Measurements from ENCODE around the gene WDFY4.
A peak's percentile ranks its signal among the peaks of the same experiment; 100 is the strongest.

WDFY4 gene

DNA sequence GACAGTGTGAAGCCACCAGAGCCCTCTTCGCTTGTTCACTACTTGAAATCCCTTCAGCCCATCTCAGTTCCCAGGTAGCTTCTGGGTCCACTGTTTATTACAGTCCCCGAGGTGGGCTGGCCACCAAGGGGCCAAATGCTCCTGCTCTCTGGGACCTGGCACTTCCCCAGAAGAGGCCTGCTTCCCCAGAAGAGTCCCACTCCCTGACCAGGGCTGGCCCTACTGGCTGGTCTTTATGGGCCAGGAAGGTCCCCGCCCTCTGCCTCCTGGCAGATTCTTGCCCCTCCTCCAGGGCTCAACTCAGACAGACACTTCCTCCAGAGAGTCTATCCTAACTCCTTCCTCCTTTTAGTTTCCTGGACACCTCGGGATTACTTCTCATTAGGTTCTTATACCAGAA, 325.6 kb downstream of the WDFY4 start:
- no peaks in the 10 kb centered on the region for H3K9me3 ChIP-seq (ENCODE audit: control insufficient read depth in 2 of 2, low read length in 2 of 2)
- H3K9ac ChIP-seq (ENCODE audit: low read depth in 1 of 2, low read length in 2 of 2): no peak overlapping the region
- H3K27me3 ChIP-seq (ENCODE audit: control insufficient read depth in 2 of 2, insufficient read depth in 2 of 2, low read length in 2 of 2): no peaks in the 10 kb centered on the region
- H3K4me1 ChIP-seq (ENCODE audit: control insufficient read depth in 2 of 2, insufficient read depth in 2 of 2, low read length in 2 of 2): peaks cover 0 to 18% of the 10 kb centered on the region in 2 donors
- H3K4me3 ChIP-seq (ENCODE audit: low read length in 2 of 2): no peak overlapping the region
- H3K36me3 ChIP-seq (ENCODE audit: control insufficient read depth in 2 of 2, insufficient read depth in 2 of 2, low read length in 2 of 2): no peaks in the 10 kb centered on the region
- H3K27ac ChIP-seq (ENCODE audit: low read depth in 2 of 2, low read length in 2 of 2): no peak overlapping the region

DNA sequence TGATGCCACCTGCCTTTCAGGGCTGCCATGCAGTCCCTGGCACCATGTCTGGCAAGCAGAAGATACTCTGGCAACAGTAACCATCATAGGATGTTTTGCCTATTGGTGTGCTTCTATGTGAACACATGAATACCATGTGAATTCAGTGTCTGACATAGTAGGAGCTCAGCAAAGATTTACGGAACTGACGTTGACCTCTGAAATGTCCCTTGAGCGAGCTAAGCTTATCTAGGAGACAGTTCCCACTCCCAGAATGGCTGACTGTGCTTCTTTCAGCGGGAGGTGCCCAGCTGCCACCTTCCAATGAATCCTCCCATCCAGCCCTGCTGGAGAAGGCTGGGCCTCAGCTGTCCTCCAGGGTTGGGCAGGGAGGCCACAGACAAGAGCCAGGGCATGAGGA, 326.2 kb downstream of the WDFY4 start:
- no peaks in the 10 kb centered on the region for H3K36me3 ChIP-seq (ENCODE audit: control insufficient read depth in 2 of 2, insufficient read depth in 2 of 2, low read length in 2 of 2)
- H3K9me3 ChIP-seq (ENCODE audit: control insufficient read depth in 2 of 2, low read length in 2 of 2): no peaks in the 10 kb centered on the region
- H3K4me3 ChIP-seq (ENCODE audit: low read length in 2 of 2): no peak overlapping the region
- H3K27me3 ChIP-seq (ENCODE audit: control insufficient read depth in 2 of 2, insufficient read depth in 2 of 2, low read length in 2 of 2): no peaks in the 10 kb centered on the region
- H3K4me1 ChIP-seq (ENCODE audit: control insufficient read depth in 2 of 2, insufficient read depth in 2 of 2, low read length in 2 of 2): peaks cover 0 to 18% of the 10 kb centered on the region in 2 donors
- no peak overlapping the region for H3K9ac ChIP-seq (ENCODE audit: low read depth in 1 of 2, low read length in 2 of 2)
- no peak overlapping the region for H3K27ac ChIP-seq (ENCODE audit: low read depth in 2 of 2, low read length in 2 of 2)

DNA sequence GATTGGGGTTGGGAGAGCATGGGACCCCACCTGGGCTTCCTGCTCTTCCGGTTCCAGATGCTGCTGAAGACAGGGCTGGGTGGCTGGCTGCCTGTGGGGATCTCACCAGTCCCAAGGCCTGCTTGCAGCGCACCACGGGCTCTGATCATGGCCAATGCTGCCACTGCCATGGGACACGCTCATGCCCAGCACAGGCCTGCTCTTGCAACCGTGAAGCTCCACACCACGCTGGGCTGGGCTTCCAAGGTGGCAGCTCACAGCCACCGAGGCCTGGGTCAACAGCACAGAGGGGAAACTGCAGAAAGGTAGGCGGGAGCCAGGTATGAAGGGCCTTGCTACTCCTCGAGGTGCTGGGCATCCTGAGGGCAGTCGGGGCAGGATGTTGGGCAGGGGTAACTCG, 327.1 kb downstream of the WDFY4 start:
- Histone ChIP-seq H3K4me1 (ENCODE audit: control insufficient read depth in 2 of 2, insufficient read depth in 2 of 2, low read length in 2 of 2) (peaks cover 0 to 18% of the 10 kb centered on the region in 2 donors), H3K27me3 (ENCODE audit: control insufficient read depth in 2 of 2, insufficient read depth in 2 of 2, low read length in 2 of 2) (no peaks in the 10 kb centered on the region), H3K9me3 (ENCODE audit: control insufficient read depth in 2 of 2, low read length in 2 of 2) (no peaks in the 10 kb centered on the region), H3K36me3 (ENCODE audit: control insufficient read depth in 2 of 2, insufficient read depth in 2 of 2, low read length in 2 of 2) (no peaks in the 10 kb centered on the region), H3K27ac (ENCODE audit: low read depth in 2 of 2, low read length in 2 of 2) (no peak overlapping the region), H3K9ac (ENCODE audit: low read depth in 1 of 2, low read length in 2 of 2) (no peak overlapping the region), H3K4me3 (ENCODE audit: low read length in 2 of 2) (no peak overlapping the region)

DNA sequence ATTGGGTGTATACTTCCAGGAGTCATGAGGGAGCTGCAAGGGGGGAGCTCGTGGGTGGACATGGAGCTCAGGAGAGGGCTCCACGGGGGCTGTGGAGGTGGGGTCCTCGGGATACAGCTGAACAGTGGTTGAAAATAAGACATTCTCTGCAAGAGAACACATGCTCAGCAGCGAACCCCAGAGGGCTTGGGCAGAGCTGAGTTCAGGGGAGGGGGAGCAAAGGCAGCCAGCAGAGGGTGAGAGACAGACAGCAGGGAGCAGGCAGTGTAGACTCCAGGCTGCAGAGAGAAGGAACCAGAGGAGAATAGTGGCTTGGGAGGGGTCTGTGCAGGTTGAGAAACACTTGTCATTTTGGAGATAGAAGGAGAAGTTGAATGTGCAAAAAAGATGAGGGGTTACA, 327.9 kb downstream of the WDFY4 start:
- no peak overlapping the region for H3K9ac ChIP-seq (ENCODE audit: low read depth in 1 of 2, low read length in 2 of 2)
- no peaks in the 10 kb centered on the region for H3K27me3 ChIP-seq (ENCODE audit: control insufficient read depth in 2 of 2, insufficient read depth in 2 of 2, low read length in 2 of 2)
- H3K4me1 ChIP-seq (ENCODE audit: control insufficient read depth in 2 of 2, insufficient read depth in 2 of 2, low read length in 2 of 2): peaks cover 0 to 18% of the 10 kb centered on the region in 2 donors
- H3K27ac ChIP-seq (ENCODE audit: low read depth in 2 of 2, low read length in 2 of 2): no peak overlapping the region
- H3K36me3 ChIP-seq (ENCODE audit: control insufficient read depth in 2 of 2, insufficient read depth in 2 of 2, low read length in 2 of 2): no peaks in the 10 kb centered on the region
- no peaks in the 10 kb centered on the region for H3K9me3 ChIP-seq (ENCODE audit: control insufficient read depth in 2 of 2, low read length in 2 of 2)
- no peak overlapping the region for H3K4me3 ChIP-seq (ENCODE audit: low read length in 2 of 2)

DNA sequence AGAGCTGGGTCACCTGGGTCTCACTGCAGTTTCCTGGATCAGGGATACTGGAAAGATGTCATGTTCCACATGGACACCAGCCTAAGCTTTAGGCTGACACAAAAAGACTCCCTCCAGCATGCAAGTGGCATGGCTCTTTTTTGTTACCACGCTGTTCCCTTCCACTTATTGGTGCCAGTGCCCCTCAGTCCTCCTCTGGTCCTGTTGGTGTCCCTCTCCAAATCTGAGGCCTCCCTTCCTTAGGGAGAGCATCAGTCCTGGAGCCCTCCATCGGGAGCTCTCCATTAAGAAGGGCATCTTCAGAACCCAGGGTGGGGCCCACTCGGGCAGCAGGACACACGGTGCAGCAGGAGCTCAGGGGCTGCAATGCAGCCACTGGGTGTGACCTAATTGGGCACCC, 331.0 kb downstream of the WDFY4 start:
- Histone ChIP-seq H3K9me3 (ENCODE audit: control insufficient read depth in 2 of 2, low read length in 2 of 2) (no peaks in the 10 kb centered on the region), H3K27ac (ENCODE audit: low read depth in 2 of 2, low read length in 2 of 2) (no peak overlapping the region), H3K27me3 (ENCODE audit: control insufficient read depth in 2 of 2, insufficient read depth in 2 of 2, low read length in 2 of 2) (no peaks in the 10 kb centered on the region), H3K4me1 (ENCODE audit: control insufficient read depth in 2 of 2, insufficient read depth in 2 of 2, low read length in 2 of 2) (no peaks in the 10 kb centered on the region), H3K4me3 (ENCODE audit: low read length in 2 of 2) (no peak overlapping the region), H3K9ac (ENCODE audit: low read depth in 1 of 2, low read length in 2 of 2) (no peak overlapping the region), H3K36me3 (ENCODE audit: control insufficient read depth in 2 of 2, insufficient read depth in 2 of 2, low read length in 2 of 2) (peaks cover 0 to 2% of the 10 kb centered on the region in 2 donors)

DNA sequence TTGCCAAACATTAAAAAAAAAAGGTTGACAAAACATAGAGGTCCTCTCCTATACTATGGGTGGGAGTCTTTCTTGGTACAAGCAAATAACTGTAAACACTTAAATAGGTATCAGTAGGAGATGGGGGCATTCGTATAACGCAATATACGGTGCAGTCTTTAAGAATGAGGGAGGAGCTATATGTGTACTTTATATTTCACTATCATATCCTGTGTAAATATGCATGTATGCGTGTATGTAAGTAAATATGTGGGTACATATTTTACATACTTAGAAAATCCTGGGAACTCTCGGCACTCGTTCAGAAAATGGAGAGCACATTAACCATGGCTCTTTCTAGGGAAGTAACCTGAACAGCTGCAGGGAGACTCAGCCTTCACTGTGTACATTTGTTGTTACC, 337.0 kb downstream of the WDFY4 start:
- no peaks in the 10 kb centered on the region for H3K4me1 ChIP-seq (ENCODE audit: control insufficient read depth in 2 of 2, insufficient read depth in 2 of 2, low read length in 2 of 2)
- H3K9ac ChIP-seq (ENCODE audit: low read depth in 1 of 2, low read length in 2 of 2): no peak overlapping the region
- H3K27ac ChIP-seq (ENCODE audit: low read depth in 2 of 2, low read length in 2 of 2): no peak overlapping the region
- no peaks in the 10 kb centered on the region for H3K27me3 ChIP-seq (ENCODE audit: control insufficient read depth in 2 of 2, insufficient read depth in 2 of 2, low read length in 2 of 2)
- H3K9me3 ChIP-seq (ENCODE audit: control insufficient read depth in 2 of 2, low read length in 2 of 2): no peaks in the 10 kb centered on the region
- peaks cover 0 to 2% of the 10 kb centered on the region in 2 donors for H3K36me3 ChIP-seq (ENCODE audit: control insufficient read depth in 2 of 2, insufficient read depth in 2 of 2, low read length in 2 of 2)
- no peak overlapping the region for H3K4me3 ChIP-seq (ENCODE audit: low read length in 2 of 2)

DNA sequence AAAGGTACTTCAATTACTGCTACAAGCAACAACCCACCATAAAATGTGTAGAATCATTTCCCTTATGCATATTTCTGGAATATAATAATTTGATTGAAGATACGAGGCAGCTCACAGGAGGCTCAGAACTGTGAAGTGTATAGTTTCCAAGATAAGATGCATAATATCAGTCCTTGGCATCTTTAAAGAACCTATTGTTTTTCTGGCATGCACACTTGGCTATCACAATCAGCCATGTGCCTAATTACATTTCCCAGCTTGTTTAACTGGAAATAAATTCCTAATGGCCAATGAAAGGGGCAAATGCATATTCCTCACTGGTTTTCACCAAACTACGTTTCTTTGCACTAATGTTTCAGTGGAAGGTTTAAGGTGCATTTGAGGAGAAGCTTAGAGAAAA, 338.4 kb downstream of the WDFY4 start:
- Histone ChIP-seq H3K27ac (ENCODE audit: low read depth in 2 of 2, low read length in 2 of 2) (no peak overlapping the region), H3K36me3 (ENCODE audit: control insufficient read depth in 2 of 2, insufficient read depth in 2 of 2, low read length in 2 of 2) (peaks cover 0 to 2% of the 10 kb centered on the region in 2 donors), H3K9me3 (ENCODE audit: control insufficient read depth in 2 of 2, low read length in 2 of 2) (no peaks in the 10 kb centered on the region), H3K4me3 (ENCODE audit: low read length in 2 of 2) (no peak overlapping the region), H3K4me1 (ENCODE audit: control insufficient read depth in 2 of 2, insufficient read depth in 2 of 2, low read length in 2 of 2) (no peaks in the 10 kb centered on the region), H3K9ac (ENCODE audit: low read depth in 1 of 2, low read length in 2 of 2) (no peak overlapping the region), H3K27me3 (ENCODE audit: control insufficient read depth in 2 of 2, insufficient read depth in 2 of 2, low read length in 2 of 2) (no peaks in the 10 kb centered on the region)

DNA sequence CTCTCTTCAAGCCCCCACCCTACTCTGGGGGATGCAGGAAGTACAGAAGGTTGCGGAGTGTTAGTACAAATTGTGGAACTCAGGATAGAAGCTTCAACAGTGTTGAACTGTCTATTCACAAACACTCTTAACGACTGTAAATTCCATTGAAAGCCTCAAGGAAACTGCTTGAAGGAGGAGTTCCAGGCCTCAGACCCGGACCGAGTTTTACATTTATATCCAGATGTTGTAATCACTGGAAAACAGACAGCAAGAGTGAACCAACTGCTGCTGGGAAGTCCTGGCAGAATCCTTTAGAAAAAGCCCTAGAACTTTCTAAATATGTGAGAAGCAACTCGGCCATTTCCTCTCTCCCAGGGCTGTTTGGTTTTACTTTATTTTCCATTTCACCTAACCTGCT, 339.1 kb downstream of the WDFY4 start:
- Histone ChIP-seq H3K9me3 (ENCODE audit: control insufficient read depth in 2 of 2, low read length in 2 of 2) (no peaks in the 10 kb centered on the region), H3K9ac (ENCODE audit: low read depth in 1 of 2, low read length in 2 of 2) (peak overlapping the region in 1 of 2 donors; percentile 36), H3K4me3 (ENCODE audit: low read length in 2 of 2) (no peak overlapping the region), H3K27me3 (ENCODE audit: control insufficient read depth in 2 of 2, insufficient read depth in 2 of 2, low read length in 2 of 2) (no peaks in the 10 kb centered on the region), H3K36me3 (ENCODE audit: control insufficient read depth in 2 of 2, insufficient read depth in 2 of 2, low read length in 2 of 2) (peaks cover 0 to 2% of the 10 kb centered on the region in 2 donors), H3K27ac (ENCODE audit: low read depth in 2 of 2, low read length in 2 of 2) (peak overlapping the region; percentile 40 to 41), H3K4me1 (ENCODE audit: control insufficient read depth in 2 of 2, insufficient read depth in 2 of 2, low read length in 2 of 2) (no peaks in the 10 kb centered on the region)

DNA sequence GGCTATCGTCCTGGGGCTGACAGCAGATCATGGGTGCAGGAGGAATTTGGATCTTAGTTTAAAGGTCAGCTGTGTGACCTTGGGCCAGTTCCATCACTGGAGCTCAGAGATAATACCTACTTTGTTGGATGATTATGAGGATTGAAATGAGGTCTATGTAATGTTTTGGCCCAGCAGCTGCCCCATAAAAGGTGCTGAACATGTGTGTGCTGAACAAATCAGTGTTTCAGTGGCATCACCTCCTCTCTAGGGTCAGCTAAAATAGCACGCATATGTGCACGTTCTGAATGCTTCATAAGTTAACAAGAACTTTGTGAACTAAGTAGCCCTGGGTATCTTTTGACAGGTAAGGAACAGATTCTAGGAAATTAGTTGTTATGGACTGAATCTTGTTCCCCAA, 339.8 kb downstream of the WDFY4 start:
- Histone ChIP-seq H3K4me1 (ENCODE audit: control insufficient read depth in 2 of 2, insufficient read depth in 2 of 2, low read length in 2 of 2) (no peaks in the 10 kb centered on the region), H3K9ac (ENCODE audit: low read depth in 1 of 2, low read length in 2 of 2) (no peak overlapping the region), H3K4me3 (ENCODE audit: low read length in 2 of 2) (no peak overlapping the region), H3K27ac (ENCODE audit: low read depth in 2 of 2, low read length in 2 of 2) (peak overlapping the region; percentile 40 to 41), H3K27me3 (ENCODE audit: control insufficient read depth in 2 of 2, insufficient read depth in 2 of 2, low read length in 2 of 2) (no peaks in the 10 kb centered on the region), H3K9me3 (ENCODE audit: control insufficient read depth in 2 of 2, low read length in 2 of 2) (no peaks in the 10 kb centered on the region), H3K36me3 (ENCODE audit: control insufficient read depth in 2 of 2, insufficient read depth in 2 of 2, low read length in 2 of 2) (no peaks in the 10 kb centered on the region)

DNA sequence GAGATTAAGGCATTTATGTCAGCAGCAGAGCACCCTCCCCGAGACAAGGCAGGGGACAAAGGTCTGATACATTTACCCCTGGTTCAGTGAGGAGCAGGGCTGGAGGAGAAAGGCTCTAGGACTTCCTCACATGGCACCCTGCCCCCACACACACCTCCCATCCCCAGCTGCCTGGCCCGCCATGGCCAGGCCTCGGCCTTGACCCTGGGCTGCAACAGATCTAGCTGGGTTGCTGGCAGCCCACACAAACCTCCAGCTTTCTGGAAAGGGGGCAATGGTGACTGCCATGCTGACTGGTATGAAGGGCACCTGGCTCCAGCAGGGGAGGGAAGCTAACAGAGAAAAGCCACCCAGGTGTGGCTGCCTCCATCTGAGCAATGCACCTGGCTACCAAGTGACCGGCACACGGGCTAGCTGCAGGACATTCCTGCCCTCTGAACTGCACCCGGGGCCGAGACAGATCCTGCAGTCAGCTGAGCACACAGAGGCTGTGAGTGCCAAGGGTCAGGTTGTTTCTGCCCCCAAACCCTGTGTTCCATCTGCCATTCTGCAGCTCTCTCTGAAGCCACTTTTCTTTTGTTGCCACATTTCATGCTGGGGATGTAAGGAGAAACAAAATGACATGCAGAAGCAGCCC, 340.8 kb downstream of the WDFY4 start:
- no peaks in the 10 kb centered on the region for H3K27me3 ChIP-seq (ENCODE audit: control insufficient read depth in 2 of 2, insufficient read depth in 2 of 2, low read length in 2 of 2)
- no peak overlapping the region for H3K4me3 ChIP-seq (ENCODE audit: low read length in 2 of 2)
- H3K27ac ChIP-seq (ENCODE audit: low read depth in 2 of 2, low read length in 2 of 2): no peak overlapping the region
- no peak overlapping the region for H3K9ac ChIP-seq (ENCODE audit: low read depth in 1 of 2, low read length in 2 of 2)
- no peaks in the 10 kb centered on the region for H3K36me3 ChIP-seq (ENCODE audit: control insufficient read depth in 2 of 2, insufficient read depth in 2 of 2, low read length in 2 of 2)
- no peaks in the 10 kb centered on the region for H3K4me1 ChIP-seq (ENCODE audit: control insufficient read depth in 2 of 2, insufficient read depth in 2 of 2, low read length in 2 of 2)
- no peaks in the 10 kb centered on the region for H3K9me3 ChIP-seq (ENCODE audit: control insufficient read depth in 2 of 2, low read length in 2 of 2)

DNA sequence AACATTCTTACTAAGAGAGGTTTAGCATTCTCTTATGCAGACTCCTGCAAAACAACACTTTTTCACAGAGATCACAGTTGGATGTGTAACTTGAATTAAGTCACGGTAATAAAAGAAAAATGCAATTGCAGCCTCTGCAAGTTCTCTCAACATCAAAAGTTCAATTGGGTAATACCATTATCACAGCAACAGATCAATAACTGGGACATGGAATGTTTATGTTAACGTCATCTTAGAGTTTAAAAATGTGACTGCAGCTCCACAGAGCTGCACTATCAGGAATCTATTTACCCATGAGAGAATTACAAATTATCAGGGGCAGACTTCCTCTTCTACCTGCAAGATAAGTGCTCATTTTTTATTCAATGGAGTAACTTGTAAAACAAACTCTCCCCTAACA, 344.0 kb downstream of the WDFY4 start:
- Histone ChIP-seq H3K4me1 (ENCODE audit: control insufficient read depth in 2 of 2, insufficient read depth in 2 of 2, low read length in 2 of 2) (no peaks in the 10 kb centered on the region), H3K27ac (ENCODE audit: low read depth in 2 of 2, low read length in 2 of 2) (no peak overlapping the region), H3K9me3 (ENCODE audit: control insufficient read depth in 2 of 2, low read length in 2 of 2) (no peaks in the 10 kb centered on the region), H3K36me3 (ENCODE audit: control insufficient read depth in 2 of 2, insufficient read depth in 2 of 2, low read length in 2 of 2) (no peaks in the 10 kb centered on the region), H3K27me3 (ENCODE audit: control insufficient read depth in 2 of 2, insufficient read depth in 2 of 2, low read length in 2 of 2) (no peaks in the 10 kb centered on the region), H3K4me3 (ENCODE audit: low read length in 2 of 2) (no peak overlapping the region), H3K9ac (ENCODE audit: low read depth in 1 of 2, low read length in 2 of 2) (no peak overlapping the region)
